GM19324 (cell line): ENCODE measurements around the gene NBPF1.
"Not testable (repeated sequence)": the region's sequence is repeated elsewhere in the genome, so short reads cannot be mapped to it uniquely, and the experiment has no call there.

ENCODE experiments used
- ATAC-seq: cut with Tn5 transposase; IDR thresholded peaks from one replicate; pipeline ENCODE4 v1.9.1; 2021; ENCODE audit warnings: mild to moderate bottlenecking, moderate library complexity; ENCODE audit not compliant: unreplicated experiment, low FRiP score

Gene NBPF1

GRCh38 chr1:16557034-16557433 lies 56.3 kb downstream of the NBPF1 start:
- not testable (repeated sequence) for ATAC-seq

GRCh38 chr1:16553244-16553643 lies 60.1 kb downstream of the NBPF1 start:
- not testable (repeated sequence) for ATAC-seq

GRCh38 chr1:16550212-16550918 lies 63.0 kb downstream of the NBPF1 start:
- not testable (repeated sequence) for ATAC-seq

GRCh38 chr1:16549545-16549944 lies 63.8 kb downstream of the NBPF1 start:
- ATAC-seq, result not testable (repeated sequence)

GRCh38 chr1:16547502-16548241 lies 65.7 kb downstream of the NBPF1 start:
- ATAC-seq, result not testable (repeated sequence)

- ATAC-seq, result not testable (repeated sequence)
Measured at GRCh38 chr1:16545682-16546095, 67.7 kb downstream of the NBPF1 start.

- not testable (repeated sequence) for ATAC-seq
Measured at GRCh38 chr1:16540421-16540893, 72.9 kb downstream of the NBPF1 start.

- ATAC-seq, result not testable (repeated sequence)
Measured at GRCh38 chr1:16537528-16537927, 75.8 kb downstream of the NBPF1 start.

- ATAC-seq, result not testable (repeated sequence)
Measured at GRCh38 chr1:16536796-16537195, 76.6 kb downstream of the NBPF1 start.

- not testable (repeated sequence) for ATAC-seq
Measured at GRCh38 chr1:16535898-16536297, 77.5 kb downstream of the NBPF1 start.

- ATAC-seq, result not testable (repeated sequence)
Measured at GRCh38 chr1:16535487-16535886, 77.9 kb downstream of the NBPF1 start.

- not testable (repeated sequence) for ATAC-seq
Measured at GRCh38 chr1:16534829-16535456, 78.4 kb downstream of the NBPF1 start.

- ATAC-seq, result not testable (repeated sequence)
Measured at GRCh38 chr1:16534239-16534828, 79.0 kb downstream of the NBPF1 start.

- ATAC-seq, result not testable (repeated sequence)
Measured at GRCh38 chr1:16532235-16532991, 81.0 kb downstream of the NBPF1 start.

GRCh38 chr1:16528338-16528737 lies 85.0 kb downstream of the NBPF1 start:
- not testable (repeated sequence) for ATAC-seq

- ATAC-seq, result not testable (repeated sequence)
Measured at GRCh38 chr1:16525769-16526168, 87.6 kb downstream of the NBPF1 start.

GRCh38 chr1:16521679-16522078 lies 91.7 kb downstream of the NBPF1 start:
- ATAC-seq, result not testable (repeated sequence)

- ATAC-seq, result no peak
Measured at GRCh38 chr1:16521288-16521583, 92.1 kb downstream of the NBPF1 start.

GRCh38 chr1:16520435-16521287 lies 92.7 kb downstream of the NBPF1 start:
- ATAC-seq, result not testable (repeated sequence)
